GM08714 (cell line): ENCODE data around the gene PHF5A.
"Not testable (repeated sequence)": the region's sequence is repeated elsewhere in the genome, so short reads cannot be mapped to it uniquely, and the experiment has no call there.

Experiments used
- H3K4me3 ChIP-seq: fragments of 200-500 bp; sonication (Bioruptor generic); 2 replicates; pipeline ENCODE4 v1.5.1; 2014; ENCODE audit warnings: mild to moderate bottlenecking, low read length, inconsistent platforms
- ZNF274 ChIP-seq: IDR thresholded peaks from 2 replicates; pipeline ENCODE4 v1.6.1; 2012; ENCODE audit warnings: mild to moderate bottlenecking, low read depth, low read length

The PHF5A gene

DNA sequence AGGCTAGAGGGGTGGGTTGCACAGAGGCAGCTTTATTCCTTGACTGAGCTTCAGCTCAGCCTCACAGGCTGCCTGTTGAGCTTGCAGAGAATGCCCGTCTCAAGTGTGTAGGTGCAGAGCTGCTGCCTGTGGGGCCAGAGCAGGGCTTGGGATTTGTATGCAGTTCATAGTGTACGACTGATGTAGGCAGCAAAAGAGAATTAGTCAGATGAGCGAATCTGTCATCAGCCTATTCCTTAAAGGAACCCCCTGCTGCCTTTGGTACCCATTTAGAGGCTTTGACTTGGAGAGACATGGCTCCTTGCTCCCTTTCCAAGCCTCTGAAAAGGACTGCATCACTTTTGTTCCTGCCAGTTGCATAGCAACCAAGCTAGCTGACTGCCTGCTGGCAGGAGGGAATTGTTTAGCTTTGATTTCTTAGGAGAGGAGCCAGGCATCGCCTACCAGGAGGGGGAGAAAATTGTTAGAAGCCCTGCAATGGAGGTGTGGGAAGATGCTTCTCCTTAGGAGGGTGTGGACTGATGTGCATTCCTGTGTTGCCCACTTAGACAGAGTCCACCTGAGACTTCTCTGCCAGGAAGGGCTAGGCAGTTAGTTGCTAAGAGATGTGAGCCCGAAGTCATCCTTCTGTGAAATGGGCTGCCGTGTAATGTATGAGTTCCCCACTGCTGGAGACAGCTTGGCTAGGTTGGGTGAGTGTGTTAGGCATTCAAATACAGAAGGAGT, 11.3 kb upstream of the PHF5A start:
- no peak overlapping the region for H3K4me3 ChIP-seq
- TF ChIP-seq ZNF274: no peak

DNA sequence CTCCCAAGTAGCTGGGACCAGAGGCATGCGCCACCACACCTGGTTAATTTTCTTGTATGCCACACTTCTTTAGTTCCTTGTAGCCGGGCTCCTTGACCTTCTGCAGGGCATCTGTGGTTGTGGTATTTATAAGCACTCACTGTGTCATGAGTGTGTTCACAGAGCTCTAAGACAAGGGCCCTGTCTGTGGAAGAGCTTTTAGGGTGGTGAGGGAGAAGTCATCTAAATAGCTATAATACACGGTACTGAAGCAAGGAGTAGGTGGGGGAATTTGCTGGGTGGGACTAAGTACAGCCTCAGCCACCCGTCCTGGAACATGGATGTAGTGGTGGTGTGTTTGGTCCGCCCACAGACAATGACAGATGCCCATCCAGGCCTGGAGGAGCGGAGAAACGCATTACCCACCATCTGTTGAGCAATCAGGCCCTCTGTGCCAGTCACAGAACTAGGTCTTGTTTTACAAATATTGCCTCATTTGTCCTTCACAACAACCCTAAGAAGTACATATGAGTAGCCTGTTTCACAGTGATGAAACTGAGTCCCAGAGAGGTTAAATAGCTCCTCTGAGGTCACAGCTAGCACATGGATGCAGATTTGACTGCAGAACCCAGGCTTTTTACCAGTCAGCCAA, 10.5 kb upstream of the PHF5A start:
- TF ChIP-seq ZNF274: no peak
- no peak overlapping the region; the same call in 1 of the 2 replicates for H3K4me3 ChIP-seq

DNA sequence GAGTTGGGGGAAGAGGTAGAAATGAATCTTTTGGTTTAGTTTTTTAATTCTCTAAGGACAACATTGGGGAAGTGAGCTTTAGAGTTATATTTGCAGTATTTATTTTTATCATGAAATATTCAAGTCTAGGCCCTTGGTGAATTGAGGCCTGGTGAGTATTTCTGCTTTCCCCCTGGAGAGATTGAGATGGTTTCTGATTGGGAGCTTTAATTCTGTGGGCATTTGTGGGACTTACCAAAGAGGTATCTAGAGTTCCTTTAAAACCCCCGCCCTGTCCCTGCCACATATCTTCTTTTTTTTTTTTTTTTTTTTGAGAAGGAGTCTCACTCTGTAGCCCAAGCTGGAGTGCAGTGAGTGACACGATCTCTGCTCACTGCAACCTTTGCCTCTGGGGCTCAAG, 10.0 kb upstream of the PHF5A start:
- peak overlapping the region; percentile 29; the same call in 1 of the 2 replicates for H3K4me3 ChIP-seq
- no peak for TF ChIP-seq ZNF274

GRCh38 chr22:41474872-41475451, 6.5 kb upstream of the PHF5A start:
- TF ChIP-seq ZNF274: no peak
- no peak overlapping the region; the same call in 1 of the 2 replicates for H3K4me3 ChIP-seq

DNA sequence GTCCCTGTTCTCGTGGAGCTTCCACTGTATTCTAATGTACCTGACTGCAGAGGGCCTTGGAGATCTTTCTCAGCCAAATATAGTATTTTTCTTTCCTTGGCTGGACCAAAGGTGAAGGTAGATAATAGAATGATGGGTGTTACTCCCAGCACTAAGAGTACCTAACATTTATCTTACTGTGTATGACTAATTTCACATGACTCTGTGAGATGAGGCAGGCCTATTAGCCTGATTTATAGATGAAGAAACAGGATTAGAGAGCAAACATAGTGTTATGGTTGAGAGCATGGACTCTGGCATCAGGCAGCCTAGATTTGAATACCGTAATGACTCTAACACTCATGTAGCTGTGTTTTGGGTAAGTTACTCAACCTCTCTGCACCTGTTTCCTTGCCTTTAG, 3.1 kb upstream of the PHF5A start:
- TF ChIP-seq ZNF274: no peak
- H3K4me3 ChIP-seq: no peak overlapping the region

- TF ChIP-seq ZNF274: no peak
- H3K4me3 ChIP-seq: no peak overlapping the region
Observed at GRCh38 chr22:41470886-41471285, 2.4 kb upstream of the PHF5A start.

DNA sequence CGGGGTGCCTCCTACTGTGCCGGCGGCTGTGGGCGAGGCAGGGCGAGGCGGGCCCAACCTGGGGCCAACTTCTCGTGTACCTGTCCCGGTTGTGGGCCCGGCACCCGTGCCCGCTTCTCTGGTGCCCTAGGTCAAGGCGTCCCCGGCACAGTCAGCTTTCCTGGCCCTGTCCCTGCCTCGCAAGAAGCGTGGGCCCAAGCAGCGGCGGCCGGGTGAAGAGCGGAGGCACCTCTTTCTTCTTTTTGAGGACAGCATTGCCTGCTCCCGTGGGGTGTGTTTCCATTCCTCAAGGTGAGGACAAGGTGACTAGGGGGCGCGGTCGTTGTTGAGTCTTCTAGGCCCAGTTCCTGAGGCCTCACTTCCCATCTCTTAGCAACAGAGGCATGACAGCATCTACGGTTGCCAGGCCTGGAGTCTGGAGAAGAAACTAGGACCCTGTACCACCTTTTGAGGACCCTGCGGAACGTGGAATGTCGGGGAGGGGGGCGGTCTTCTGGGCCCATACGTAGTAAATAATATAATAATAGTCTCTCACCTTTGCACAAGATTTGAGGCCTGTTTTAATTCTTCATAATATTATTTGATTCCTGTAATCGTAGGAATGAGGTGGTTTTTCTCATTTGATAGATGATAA, 843 bp upstream of the PHF5A start:
- TF ChIP-seq ZNF274: no peak
- peak overlapping the region; percentile 77 for H3K4me3 ChIP-seq

DNA sequence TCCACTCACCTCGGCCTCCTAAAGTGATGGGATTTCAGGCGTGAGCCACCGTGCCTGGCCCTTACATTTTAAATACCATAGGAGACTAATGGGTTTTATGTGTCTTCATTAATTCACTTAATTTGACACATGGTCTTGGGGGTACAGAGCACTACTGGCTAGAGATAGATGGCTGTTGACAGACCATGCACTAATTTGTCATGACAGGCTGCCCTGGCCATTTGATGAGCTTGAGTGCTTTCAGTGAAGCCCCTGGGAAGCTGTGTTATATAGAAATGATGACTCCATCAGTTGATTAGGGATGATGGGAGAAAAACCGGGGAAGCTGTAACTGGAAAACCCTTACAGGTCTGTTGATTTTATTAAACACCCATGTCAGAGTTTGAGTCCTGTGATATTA, 6.6 kb downstream of the PHF5A start:
- no peak for TF ChIP-seq ZNF274
- H3K4me3 ChIP-seq: no peak overlapping the region

DNA sequence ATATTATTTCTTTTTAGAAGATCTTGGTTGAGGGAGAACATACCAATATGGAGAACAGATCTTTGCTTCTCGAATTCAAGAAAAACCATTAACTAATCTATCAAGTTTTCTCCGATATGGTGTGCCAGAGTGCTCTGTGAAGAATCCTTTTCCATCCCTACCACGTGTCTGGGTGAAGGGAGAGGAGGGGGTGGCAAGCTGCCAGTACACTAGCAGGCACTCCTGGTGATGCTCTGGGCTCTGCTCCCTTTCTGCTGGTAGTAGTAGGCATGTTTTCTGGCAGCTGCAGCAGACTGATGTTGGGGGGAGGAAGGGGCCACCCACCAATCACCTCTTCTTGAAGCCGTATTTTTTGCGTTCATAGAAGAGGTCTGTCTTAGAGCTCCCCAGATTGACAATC, 8.4 kb downstream of the PHF5A start:
- H3K4me3 ChIP-seq: not testable (repeated sequence)

DNA sequence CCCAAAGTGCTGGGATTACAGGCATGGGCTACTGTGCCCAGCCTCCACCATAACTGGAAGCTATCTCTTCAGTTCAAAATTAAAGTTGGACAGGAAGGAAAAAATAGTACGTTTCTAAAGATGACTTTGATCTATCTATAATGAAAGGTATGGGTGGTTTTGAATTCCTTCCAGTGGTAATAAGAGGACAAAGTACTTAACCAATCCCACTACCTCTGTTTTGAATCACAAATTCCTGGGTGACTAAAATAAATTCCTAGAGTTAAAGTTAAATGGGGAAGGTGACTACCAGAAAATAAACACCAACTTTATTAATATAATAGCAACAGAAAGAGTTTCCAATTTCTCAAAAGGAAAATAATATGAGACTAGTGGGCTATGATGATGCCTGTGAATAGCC, 9.1 kb downstream of the PHF5A start:
- no peak overlapping the region for H3K4me3 ChIP-seq
- TF ChIP-seq ZNF274: no peak

GRCh38 chr22:41458161-41458728, 10.2 kb downstream of the PHF5A start:
- H3K4me3 ChIP-seq: no peak overlapping the region
- no peak for TF ChIP-seq ZNF274

DNA sequence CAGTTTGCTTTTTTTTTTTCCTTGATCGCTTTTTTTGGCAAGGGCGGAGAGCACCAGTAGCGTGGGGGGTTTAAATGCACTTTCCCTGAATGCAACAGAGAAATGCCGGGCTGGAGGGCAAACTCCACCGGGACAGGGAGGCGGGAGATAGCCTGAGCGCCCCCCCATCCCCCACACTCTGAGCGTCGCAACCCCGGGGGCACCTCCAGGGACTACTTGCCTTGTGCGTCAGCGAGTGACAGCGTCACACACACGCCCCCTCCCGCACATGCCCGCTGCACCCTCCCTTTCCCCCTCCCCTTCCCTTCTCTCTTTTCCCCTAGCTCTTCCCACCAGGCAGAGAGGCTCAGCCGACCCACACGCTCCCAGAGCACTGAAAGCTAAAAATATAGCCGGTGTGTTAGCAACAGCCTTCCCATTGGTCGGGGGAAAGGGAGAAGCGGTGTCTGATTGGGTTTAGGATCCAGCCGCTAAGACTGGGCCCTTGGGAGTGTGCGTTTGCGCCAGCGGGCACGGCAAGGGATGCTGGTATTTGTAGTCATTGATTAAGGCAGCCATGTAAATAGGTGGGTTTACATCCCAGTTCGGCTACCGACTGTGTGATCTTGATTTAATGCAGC, 20.2 kb downstream of the PHF5A start:
- no peak for TF ChIP-seq ZNF274
- peak overlapping the region; percentile 85 for H3K4me3 ChIP-seq

- no peak for TF ChIP-seq ZNF274
Observed at GRCh38 chr22:41447435-41448188, 20.9 kb downstream of the PHF5A start.

More at GRCh38 chr22:41447435-41448188, 20.9 kb downstream of the PHF5A start:
- peak overlapping the region; percentile 85 for H3K4me3 ChIP-seq
